Measurements from ENCODE around the gene RMND1.

DNA sequence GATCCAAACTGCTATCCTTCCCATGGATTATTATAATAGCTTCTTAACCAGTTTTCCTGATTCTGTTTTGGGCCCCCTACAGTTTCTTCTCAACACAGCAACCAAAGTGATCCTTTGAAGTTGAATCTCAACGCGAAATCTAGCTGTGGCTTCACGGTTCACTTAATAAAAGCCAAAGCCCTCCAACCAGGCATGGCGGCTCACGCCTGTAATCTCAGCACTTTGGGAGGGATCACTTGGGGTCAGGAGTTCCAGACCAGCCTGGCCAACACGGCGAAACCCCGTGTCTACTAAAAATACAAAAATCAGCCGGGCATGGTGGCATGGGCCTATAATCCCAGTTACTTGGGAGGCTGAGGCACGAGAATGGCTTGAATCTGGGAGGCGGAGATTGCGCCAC lies 3.3 kb downstream of the RMND1 start:
- TF ChIP-seq, protein P1, sequence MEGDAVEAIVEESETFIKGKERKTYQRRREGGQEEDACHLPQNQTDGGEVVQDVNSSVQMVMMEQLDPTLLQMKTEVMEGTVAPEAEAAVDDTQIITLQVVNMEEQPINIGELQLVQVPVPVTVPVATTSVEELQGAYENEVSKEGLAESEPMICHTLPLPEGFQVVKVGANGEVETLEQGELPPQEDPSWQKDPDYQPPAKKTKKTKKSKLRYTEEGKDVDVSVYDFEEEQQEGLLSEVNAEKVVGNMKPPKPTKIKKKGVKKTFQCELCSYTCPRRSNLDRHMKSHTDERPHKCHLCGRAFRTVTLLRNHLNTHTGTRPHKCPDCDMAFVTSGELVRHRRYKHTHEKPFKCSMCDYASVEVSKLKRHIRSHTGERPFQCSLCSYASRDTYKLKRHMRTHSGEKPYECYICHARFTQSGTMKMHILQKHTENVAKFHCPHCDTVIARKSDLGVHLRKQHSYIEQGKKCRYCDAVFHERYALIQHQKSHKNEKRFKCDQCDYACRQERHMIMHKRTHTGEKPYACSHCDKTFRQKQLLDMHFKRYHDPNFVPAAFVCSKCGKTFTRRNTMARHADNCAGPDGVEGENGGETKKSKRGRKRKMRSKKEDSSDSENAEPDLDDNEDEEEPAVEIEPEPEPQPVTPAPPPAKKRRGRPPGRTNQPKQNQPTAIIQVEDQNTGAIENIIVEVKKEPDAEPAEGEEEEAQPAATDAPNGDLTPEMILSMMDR (IDR thresholded peaks at IDR 0.05): no peak
- no peak for TF ChIP-seq POLR2A (IDR thresholded peaks at IDR 0.05)

Data from adrenal gland (tissue), 5 donors.